G401 (cell line): ENCODE measurements around the gene EWSR1. TPM values are rescaled to one million over a fixed set of nuclear protein-coding genes. Genes with fewer than 3 reads are reported as not detected.

Experiments used
- DNase-seq: peaks from one replicate; pipeline ENCODE4 v3.0.0-alpha.2; 2015; ENCODE audit warnings: low spot score
- in situ Hi-C: cut with HindIII; loops from 2 replicates; pipeline ENCODE4 v1.10.0; 2016; ENCODE audit warnings: low sequenced_read_pairs, mixed read lengths
- total RNA-seq: library from RNA; depleted of rRNA; stranded (reverse); fragments of >200 nt; shearing (Covaris generic); gene quantifications from 2 replicates; pipeline ENCODE4 v1.2.3, GENCODE V29; 2014

Gene EWSR1
- total RNA-seq, 1 experiment from 2014 or later, result 196 TPM

DNA sequence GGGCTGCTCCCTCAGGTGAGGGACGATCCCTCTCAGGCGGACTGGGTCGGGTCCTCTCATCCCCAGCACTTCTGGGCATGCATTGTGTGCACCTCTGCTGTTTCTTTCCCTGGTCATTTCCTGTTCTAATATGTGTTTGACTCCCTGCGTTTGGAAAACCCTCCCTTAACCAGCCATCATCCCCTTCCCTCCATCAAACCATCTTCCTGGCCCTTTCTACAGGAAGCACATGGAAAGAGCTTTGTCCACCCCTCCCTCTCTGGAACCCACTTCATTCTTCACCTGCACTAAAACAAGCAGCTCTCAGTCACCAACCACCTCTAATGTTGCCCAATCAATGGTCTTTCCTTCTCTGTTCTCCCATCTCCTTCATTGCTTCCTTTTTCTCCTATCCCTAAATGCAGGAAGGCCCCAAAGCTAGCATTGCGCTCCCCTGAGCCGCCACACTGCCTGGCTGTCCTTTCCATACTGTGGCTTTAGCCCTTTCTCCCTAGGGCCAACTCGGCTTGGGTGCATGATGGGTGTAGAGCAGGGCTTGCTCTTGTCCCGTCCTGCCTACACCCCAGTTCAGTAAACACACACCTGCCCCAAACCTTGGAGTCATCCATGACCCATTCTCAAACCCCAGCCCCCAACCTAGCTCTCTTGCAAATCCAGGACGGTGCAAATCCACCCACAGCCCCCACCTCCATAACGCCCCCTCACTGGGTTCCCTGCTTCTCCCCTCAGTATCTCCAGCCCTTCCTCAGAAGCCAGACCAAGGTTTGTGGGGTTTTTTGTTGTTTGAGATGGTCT lies 32.9 kb downstream of the EWSR1 start:
- in situ Hi-C loops, result no loop called here
- DNase-seq, result no peak

DNA sequence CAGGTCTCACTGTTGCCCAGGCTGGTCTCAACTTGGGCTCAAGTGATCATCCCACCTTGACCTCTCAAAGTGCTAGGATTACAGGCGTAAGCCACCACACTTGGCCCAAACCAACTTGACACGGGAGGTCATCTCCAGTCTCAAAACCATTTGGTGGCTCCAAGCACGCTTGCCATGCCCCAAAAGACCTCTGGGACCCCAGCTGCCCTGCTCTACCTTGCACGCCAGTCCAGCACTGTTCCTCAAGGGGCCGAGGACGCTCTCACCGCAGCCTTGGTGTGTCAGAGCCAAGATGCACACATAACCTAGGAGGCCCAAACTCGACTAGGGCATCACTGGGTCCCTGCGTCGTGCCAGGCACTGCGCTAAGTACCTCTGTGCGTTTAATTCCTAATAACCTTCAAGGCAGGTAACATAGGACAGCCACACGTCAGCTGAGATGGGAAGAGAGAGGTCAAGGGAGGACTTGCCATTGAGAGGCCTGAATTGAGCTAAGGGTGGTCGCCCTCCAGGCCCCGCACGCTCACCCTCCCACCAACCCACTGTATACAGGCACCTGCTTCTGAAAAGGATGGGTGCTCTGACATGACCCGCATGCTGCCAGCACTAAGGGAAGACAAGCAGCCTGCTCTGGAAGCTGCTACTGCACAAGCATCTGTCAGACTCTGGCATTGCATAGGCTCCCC lies 33.8 kb downstream of the EWSR1 start:
- in situ Hi-C loops, result no loop called here
- DNase-seq, result no peak

DNA sequence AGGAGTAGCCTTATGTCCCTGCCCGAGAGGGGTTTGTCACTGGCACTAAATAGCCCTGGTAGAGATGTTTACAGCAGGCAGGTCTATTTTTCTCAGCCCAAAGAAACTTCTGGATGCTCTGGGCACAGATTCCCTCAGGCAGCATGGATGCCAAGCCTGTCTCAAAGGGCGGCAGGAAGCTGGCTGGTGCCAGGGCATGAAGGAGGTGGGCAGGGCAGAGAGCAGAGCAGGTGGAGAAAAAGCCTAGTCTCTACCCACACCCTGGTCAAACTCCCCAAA lies 34.3 kb downstream of the EWSR1 start:
- DNase-seq, result peak; percentile 75
- in situ Hi-C loops, result no loop called here

DNA sequence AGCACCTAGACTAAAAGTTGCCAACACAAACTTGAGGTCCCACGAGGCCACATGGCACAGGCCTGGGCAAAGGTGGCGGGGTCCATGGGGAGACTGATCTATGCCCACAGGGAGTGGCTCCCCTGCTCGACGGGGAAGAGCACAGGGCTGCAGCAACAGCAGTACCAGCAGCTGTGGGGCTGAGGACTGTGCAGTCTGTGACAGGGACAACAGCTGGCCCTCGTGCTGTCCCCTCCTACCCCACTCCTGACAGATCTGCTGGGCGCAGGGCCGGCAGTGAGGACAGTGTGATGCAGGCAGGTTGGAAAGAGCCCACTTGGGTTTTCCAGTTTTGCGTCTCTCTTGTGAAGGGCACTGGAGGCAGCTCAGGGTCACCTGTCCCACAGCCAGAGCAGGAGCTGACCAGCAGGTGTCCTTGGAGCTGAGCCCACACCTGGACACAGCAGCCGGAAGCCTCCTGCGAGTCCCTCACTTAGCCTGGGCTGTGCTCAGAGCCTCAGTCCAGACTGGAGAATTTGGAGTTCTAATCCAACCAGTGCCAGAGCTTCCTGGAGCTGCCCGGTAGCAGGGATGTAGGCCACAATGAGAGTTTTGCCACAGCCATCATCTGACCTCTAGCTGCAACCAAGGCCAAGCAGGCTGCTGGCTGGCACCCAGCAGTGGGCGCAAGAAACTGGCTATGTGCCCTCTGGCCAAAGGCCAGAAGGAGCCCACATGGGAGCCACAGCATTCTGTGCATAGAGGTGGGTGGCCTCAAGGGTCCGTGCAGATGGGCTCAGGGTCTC lies 34.8 kb downstream of the EWSR1 start:
- DNase-seq, result no peak
- in situ Hi-C loops, result no loop called here

DNA sequence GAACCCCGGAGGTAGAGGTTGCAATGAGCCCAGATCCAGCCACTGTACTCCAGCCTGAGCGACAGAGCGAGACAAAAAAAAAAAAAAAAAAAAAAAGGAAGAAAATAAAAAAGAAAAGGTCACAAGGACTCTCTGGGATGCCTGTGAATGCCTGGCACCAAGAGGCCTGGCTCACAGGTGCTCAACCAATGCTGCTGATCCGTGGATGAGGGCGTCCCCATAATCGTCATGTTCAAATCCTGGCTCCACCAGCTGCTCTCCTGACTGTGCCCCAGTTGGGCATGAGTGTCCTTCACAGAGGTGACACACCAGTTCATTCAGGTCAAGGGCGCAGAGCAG lies 37.7 kb downstream of the EWSR1 start:
- in situ Hi-C loops, result no loop called here
- no peak for DNase-seq

DNA sequence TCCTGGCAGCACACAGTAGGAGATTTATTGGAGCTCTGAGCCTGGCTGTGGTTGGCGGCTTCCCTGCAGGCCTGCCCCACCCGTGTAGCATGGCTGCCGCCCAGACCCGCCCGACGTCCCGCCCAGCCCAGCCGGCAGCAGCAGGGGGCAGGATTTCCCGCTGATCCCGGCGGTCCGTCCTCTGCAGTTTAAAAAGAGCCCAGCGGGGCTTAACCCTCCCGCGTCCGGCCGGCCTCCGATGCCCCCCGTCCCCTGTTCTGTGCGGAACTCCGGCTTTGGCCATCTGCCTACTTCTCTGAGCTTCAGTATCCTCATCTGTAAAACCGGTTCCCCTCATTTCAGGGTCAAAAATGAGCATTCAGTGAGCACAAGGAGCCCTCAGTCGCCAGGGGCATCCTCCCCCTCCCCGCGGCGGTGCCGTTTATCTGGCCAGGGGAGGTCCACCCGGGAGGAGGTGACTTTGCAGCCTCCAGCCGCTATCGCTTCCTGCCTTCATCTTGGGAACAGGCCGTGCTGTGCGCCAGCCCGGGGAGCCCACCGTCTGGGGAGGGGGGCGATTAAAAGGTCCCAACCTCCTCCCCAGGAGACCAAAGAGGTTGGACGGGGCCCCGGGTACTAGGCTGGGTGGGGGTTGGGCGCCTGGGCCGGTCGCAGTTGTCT lies 38.2 kb downstream of the EWSR1 start, which contains the start of gene GAS2L1:
GAS2L1 (plus strand) TSS at position 476 of the 660 bp plus-strand sequence. CDS start 1,456 bp downstream, outside the sequence.
- DNase-seq, result peak; percentile 50
- in situ Hi-C loops, result no loop called here

DNA sequence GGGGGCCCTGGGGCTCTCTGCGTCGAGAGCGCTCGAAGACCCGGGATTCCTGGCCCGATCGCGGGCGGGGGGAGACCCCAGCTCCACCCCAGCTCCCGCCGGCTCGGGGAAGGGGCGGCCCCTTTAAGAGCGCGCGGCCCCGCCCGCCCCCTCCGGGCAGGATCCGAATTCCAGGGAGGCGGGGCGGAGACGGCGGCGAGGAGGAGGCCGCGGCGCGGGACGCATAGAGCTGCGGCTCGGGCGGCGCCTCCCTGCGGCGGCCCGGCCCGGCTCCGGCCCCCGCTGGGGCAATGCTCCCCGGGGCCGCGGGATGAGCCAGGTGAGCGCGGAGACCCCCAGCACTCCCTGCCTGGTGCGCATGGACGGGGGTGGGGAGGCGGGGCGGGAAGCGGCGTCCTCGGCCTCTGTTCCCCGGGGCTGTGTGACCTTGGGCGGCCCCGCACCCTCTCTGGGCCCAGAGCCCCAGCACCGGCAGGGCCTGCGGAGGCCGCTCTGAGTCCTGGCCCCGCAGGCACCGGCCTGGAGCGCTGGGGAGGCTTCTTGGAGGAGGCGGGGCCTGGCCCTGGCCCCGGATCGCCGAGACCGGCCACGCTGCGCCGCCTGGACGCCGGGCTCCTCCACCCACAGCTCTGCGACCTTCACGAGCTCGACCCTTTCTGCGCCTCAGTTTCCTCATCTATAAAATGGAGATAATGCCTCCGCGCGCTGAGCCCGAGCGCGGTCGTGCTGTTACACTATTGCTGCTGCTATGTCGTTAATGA lies 38.9 kb downstream of the EWSR1 start:
- peak; percentile 76 for DNase-seq
- in situ Hi-C loops, result no loop called here

DNA sequence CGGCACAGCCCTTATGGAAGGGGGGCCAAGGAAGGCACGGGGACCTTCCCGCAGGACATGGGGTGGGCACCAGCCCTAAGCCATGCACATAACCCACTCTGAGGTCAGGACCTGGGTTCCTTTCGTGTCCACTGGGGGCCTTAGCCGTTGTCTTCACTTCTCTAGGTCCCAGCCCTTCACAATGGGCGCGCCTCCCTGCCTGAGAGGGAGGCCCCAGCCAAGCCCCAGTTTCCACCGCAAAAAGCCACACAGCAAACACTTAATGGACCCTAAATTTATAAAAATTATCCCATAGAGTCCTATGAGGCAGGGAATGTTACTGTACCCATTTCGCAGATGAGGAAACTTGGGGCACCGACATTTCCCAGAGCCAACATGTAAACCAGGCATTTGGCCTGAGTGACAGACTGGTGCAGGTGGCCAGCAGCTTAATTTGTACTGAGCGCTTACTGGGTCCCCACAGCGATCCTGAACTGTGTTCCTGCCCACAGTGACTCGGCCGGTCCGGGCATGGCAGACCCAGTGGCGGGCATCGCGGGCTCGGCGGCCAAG lies 39.6 kb downstream of the EWSR1 start:
- DNase-seq, result no peak
- in situ Hi-C loops, result no loop called here

DNA sequence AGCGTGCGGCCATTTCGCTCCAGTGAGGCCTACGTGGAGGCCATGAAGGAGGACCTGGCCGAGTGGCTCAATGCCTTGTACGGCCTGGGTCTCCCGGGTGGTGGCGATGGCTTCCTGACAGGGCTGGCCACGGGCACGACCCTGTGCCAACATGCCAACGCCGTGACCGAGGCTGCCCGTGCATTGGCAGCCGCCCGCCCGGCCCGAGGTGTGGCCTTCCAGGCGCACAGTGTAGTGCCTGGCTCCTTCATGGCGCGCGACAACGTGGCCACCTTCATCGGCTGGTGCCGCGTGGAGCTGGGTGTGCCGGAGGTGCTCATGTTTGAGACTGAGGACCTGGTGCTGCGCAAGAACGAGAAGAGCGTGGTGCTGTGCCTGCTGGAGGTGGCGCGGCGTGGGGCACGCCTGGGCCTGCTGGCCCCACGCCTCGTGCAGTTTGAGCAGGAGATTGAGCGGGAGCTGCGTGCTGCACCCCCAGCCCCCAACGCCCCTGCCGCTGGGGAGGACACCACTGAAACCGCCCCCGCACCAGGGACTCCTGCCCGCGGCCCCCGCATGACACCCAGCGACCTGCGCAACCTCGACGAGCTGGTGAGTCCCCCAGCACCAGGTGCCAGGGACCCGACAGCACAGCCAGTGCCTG lies 40.2 kb downstream of the EWSR1 start:
- DNase-seq, result no peak
- in situ Hi-C loops, result no loop called here

DNA sequence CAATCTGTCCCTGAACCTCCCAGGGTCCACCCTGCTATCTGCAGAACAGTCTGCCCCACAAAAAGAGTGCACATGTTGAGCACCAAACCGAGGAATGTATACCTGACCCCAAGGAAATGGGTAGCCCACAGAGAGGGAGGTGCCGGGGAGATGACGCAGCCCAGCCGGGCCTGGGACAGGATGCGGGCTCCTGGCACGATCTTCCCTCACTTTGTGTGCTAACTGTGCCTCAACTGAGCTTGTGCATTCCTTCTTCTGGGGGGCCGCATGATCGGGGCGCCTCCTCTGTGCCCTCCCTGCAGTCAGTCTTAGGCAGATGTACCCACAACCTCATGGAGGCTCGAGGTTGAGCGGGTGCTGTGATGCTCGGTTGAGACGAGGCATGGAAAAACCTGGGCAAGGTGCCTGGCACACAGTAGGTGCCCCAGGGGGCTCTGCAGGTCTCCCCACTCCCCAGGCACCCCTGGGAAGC lies 40.8 kb downstream of the EWSR1 start:
- no peak for DNase-seq
- in situ Hi-C loops, result no loop called here

DNA sequence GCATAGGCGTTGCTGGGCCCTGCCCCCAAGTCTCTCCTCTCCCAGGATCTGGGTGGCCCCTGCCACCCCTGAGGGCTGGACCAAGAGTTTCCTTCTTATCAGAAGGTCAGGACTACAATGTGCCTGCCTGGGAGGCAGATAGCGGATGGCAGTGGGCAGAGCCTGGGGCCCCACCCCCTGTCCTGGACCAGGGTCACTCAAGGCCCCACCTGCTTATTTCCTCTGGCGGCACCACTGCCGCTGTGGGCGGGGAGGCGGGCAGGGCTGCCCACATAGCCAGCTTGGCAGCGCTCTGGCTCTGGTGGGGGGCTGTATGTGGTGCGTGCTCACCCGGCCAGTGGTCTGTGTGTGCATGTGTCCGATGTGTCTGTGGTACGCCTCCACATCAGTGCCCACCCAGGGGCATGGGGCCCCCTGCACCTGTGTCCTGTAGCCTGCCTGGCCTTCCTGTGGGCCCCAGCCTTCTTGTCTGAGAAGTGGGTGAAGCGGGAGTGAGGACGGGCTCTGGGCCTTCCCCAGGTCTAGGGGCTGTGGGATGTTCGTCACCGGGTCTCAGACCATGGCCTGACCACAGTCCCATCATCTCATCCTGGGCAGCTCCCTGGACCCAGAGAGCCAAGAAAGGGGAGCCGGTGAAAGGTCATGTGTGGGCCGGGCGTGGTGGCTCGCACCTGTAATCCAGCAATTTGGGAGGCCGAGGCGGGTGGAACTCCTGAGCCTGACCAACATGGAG lies 41.4 kb downstream of the EWSR1 start:
- in situ Hi-C loops, result no loop called here
- no peak for DNase-seq

DNA sequence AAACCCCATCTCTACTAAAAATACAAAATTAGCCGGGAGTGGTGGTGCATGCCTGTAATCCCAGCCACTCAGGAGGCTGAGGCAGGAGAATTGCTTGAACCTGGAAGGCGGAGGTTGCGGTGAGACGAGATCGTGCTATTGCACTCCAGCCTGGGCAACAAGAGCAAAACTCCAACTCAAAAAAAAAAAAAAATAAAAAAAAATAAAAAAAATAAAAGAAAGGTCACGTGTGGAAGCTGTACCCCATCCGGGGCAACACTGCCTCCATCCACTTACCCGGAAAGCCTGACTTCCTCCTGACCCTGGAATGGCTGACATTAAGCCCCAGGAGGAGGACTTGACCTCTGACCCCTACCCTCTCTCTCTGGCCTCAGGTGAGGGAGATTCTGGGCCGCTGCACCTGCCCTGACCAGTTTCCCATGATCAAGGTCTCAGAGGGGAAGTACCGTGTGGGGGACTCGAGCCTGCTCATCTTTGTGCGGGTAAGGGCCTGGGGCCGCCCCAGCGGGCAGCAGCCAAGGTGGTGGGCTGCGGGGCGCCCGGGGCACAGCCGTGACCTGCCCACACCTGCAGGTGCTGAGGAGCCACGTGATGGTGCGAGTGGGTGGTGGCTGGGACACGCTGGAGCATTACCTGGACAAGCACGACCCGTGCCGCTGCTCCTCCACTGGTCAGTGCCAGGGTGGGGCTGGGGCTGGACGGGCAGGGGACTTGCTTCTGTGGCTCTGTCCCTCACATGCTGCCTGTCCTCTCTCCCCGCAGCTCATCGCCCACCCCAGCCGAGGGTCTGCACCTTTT lies 42.2 kb downstream of the EWSR1 start:
- no peak for DNase-seq
- in situ Hi-C loops, result no loop called here

DNA sequence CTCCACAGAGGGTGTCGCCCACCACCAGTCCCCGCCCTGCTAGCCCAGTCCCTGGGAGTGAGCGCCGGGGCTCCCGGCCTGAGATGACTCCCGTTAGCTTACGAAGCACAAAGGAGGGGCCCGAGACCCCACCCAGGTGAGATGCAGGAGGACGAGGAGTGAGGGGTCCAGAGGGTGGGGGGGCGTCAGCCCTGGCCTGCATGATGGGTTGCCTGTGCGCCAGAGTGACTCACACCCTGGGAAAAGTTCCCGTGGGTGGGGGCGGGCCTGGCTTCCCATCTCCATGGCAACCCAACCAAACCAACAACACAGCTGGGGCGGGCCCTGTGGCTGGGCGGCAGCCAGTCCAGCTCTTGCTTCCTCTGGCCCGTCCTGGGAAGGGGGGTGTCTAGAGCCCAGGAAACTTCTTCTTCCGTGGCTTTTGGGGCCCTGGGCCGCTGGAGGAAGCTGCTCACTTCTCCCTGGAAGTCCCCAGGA lies 42.8 kb downstream of the EWSR1 start:
- in situ Hi-C loops, result no loop called here
- DNase-seq, result peak; percentile 57

DNA sequence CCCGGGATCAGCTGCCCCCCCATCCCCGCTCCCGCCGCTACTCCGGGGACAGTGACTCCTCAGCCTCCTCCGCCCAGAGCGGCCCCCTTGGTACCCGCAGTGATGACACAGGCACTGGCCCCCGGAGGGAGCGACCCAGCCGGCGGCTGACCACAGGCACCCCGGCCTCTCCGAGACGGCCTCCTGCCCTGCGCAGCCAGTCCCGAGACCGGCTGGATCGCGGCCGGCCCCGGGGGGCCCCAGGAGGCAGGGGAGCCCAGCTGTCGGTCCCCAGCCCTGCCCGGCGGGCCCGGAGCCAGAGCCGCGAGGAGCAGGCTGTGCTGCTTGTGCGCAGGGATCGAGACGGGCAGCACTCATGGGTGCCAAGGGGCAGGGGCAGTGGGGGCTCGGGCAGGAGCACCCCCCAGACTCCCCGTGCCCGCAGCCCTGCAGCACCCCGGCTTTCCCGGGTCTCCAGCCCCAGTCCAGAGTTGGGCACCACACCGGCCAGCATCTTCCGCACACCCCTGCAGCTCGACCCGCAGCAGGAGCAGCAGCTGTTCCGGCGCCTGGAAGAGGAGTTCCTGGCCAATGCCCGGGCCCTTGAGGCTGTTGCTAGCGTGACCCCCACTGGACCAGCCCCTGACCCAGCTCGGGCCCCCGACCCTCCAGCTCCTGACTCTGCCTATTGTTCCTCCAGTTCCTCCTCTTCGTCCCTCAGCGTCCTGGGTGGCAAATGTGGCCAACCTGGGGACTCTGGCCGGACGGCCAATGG lies 43.6 kb downstream of the EWSR1 start:
- no peak for DNase-seq
- in situ Hi-C loops, result no loop called here

DNA sequence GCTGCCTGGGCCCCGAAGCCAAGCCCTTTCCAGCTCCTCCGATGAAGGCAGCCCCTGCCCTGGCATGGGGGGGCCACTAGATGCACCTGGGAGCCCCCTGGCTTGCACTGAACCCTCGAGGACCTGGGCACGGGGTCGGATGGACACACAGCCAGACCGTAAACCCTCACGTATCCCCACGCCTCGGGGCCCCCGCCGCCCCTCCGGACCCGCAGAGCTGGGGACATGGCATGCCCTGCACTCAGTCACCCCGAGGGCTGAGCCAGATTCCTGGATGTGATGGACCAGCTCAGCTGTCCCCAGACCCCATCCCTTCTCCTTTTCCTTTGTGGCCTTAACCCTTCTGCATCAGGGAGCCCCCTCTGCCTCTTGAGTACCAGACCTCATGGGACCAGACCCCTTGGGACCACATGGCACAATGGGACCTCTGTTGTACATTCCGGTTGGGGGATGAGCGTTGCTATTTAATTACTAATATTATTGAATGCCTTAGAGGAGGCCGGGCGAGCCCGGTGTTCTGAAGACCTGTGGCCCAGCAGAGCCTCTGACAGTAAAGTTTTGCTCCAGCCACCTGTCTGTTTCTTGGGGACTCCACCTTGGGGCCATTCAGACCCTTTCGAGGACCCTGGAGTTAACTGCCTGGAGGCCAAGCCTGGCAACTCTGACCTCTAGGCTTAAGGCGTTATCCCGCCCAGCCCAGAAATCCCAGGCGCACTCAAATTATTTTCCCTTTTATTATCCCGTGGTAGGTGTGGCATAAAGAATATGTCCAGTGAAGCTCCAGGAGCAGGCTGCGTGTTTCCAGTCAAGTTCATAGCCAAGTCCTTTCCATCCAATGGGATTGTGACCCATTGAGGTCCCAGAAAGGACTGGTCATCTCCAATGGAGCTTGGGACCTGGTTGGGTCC lies 44.4 kb downstream of the EWSR1 start:
- in situ Hi-C loops, result no loop called here
- no peak for DNase-seq
